Progenitor cell of endocrine pancreas (in vitro differentiated cells): ENCODE data around the gene GFI1B. TPM values are rescaled to one million over a fixed set of nuclear protein-coding genes. Genes with fewer than 3 reads are reported as not detected.
A peak's percentile ranks its signal among the peaks of the same experiment; 100 is the strongest.
"Not testable (repeated sequence)": the region's sequence is repeated elsewhere in the genome, so short reads cannot be mapped to it uniquely, and the experiment has no call there.

Experiments used
- DNase-seq: peaks from one replicate; pipeline ENCODE4 v3.0.0; 2021; ENCODE audit warnings: low spot score; ENCODE audit not compliant: unreplicated experiment
- H3K27ac Mint-ChIP-seq: 2 replicates; pipeline ENCODE4 v1.8.0; 2021; ENCODE audit warnings: mild to moderate bottlenecking, moderate library complexity, mixed read lengths
- H3K27me3 Mint-ChIP-seq: 2 replicates; pipeline ENCODE4 v1.8.0; 2021; ENCODE audit warnings: mixed read lengths
- H3K36me3 Mint-ChIP-seq: 2 replicates; pipeline ENCODE4 v1.8.0; 2022; ENCODE audit warnings: mixed read lengths; ENCODE audit not compliant: insufficient read depth
- H3K4me1 Mint-ChIP-seq: 2 replicates; pipeline ENCODE4 v1.8.0; 2021; ENCODE audit warnings: low read depth, mixed read lengths
- H3K4me3 Mint-ChIP-seq: 2 replicates; pipeline ENCODE4 v1.8.0; 2021; ENCODE audit warnings: low read depth, mild to moderate bottlenecking, moderate library complexity, mixed read lengths
- H3K9me3 Mint-ChIP-seq: 2 replicates; pipeline ENCODE4 v1.8.0; 2021; ENCODE audit warnings: low read depth, mixed read lengths
- microRNA-seq: library from miRNA; unstranded; fragments of <30 nt; microRNA quantifications from one replicate; pipeline ENCODE4 v1.1.0, GENCODE V29; 2020; ENCODE audit warnings: borderline number of aligned reads; ENCODE audit not compliant: unreplicated experiment
- total RNA-seq: library from RNA; stranded (reverse); gene quantifications from 2 replicates; pipeline ENCODE4 v1.2.1, GENCODE V29; 2021
- TF ChIP-seq, protein P1 (sequence below): fragments of 200-600 bp; sonication (generic); IDR thresholded peaks from one replicate; pipeline ENCODE4 v1.5.0; 2021; ENCODE audit warnings: antibody characterized with exemption, mild to moderate bottlenecking; ENCODE audit not compliant: unreplicated experiment

The GFI1B gene
- total RNA-seq, 1 donor from 2014 or later, result 0.12 TPM

DNA sequence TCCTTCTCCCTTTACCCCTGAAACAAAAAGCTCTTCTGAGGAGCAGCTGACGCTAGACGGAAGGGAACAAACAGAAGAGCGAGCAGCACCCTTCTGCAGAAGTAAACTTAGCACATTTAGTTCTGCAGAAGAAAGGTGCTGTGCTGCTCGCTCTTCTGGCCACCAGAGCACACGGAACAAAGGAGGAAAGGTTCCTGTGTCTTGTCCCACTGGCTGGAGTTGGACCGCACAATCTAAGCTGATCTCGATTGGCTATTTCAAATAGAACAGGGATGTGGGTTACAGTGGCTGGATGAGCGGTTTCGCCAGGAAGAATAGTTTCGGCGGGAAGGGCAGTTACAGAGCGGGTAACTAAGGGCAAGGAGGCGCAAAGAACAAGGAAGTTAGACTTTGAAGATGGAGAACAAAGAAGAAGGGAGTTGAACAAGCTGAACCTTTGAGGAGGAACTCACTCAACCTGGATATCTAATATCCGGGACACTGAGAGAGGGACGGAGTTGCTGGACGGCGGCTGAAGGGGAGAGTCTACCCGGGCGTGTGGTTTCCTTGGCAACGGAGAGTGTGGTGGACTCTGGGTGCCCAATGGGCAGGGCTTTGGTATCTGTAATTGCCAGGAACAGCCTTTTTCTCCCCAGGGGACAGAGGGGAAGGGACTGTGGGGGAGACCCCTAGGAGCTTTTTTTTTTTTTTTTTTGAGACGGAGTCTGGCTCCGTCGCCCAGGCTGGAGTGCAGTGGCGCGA is 59.5 kb downstream of the GFI1B start:
- Mint-ChIP-seq H3K4me3 (no peak overlapping the region), H3K27ac (peak overlapping the region; percentile 57), H3K9me3 (no peaks in the 10 kb centered on the region), H3K36me3 (peaks cover 9% of the 10 kb centered on the region), H3K27me3 (no peaks in the 10 kb centered on the region), H3K4me1 (peaks cover 2% of the 10 kb centered on the region)
- TF ChIP-seq, protein P1, sequence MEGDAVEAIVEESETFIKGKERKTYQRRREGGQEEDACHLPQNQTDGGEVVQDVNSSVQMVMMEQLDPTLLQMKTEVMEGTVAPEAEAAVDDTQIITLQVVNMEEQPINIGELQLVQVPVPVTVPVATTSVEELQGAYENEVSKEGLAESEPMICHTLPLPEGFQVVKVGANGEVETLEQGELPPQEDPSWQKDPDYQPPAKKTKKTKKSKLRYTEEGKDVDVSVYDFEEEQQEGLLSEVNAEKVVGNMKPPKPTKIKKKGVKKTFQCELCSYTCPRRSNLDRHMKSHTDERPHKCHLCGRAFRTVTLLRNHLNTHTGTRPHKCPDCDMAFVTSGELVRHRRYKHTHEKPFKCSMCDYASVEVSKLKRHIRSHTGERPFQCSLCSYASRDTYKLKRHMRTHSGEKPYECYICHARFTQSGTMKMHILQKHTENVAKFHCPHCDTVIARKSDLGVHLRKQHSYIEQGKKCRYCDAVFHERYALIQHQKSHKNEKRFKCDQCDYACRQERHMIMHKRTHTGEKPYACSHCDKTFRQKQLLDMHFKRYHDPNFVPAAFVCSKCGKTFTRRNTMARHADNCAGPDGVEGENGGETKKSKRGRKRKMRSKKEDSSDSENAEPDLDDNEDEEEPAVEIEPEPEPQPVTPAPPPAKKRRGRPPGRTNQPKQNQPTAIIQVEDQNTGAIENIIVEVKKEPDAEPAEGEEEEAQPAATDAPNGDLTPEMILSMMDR, result no peak
- DNase-seq, result no peak

DNA sequence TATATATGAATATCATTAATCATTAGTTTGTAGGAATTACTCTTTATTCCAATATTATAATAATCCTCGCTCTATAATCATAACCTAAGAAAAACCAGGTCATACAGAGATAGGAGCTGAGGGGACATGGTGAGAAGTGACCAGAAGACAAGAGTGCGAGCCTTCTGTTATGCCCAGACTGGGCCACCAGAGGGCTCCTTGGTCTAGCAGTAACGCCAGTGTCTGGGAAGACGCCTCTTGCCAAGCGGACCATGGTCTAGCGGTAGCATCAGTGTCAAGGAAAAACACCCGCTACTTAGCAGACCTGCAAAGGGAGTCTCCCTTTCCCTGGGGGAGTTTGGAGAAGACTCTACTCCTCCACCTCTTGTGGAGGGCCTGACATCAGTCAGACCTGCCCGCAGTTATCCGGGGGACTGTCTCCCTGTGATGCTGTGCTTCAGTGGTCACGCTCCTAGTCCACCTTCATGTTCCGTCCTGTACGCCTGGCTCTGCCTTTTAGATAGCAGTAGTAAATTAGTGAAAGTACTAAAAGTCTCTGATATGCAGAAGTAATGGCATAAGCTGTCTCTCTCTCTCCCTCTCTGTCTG is 62.5 kb downstream of the GFI1B start:
- not testable (repeated sequence) for H3K4me1 Mint-ChIP-seq, DNase-seq, H3K4me3 Mint-ChIP-seq, H3K9me3 Mint-ChIP-seq, H3K27me3 Mint-ChIP-seq
- TF ChIP-seq, protein P1, result peak; percentile 56
- peaks cover 16% of the 10 kb centered on the region for H3K36me3 Mint-ChIP-seq
- H3K27ac Mint-ChIP-seq, result peak overlapping the region; percentile 66

Small RNA genes within 50 kb of the gene (microRNA-seq; reads per million reads assigned to microRNA genes)
- gene MIR548AW, result not detected

Other genes starting within 250 kb of the GFI1B start
- 1.1 and 1.9 TPM in 2 replicates for gene AK8, start 100.4 kb upstream of the GFI1B start, total RNA-seq
- gene SPACA9, start 99.8 kb upstream of the GFI1B start, total RNA-seq, result 3.6 and 4.0 TPM in 2 replicates
- 65.4 and 69.0 TPM in 2 replicates for gene TSC1, start 34.1 kb upstream of the GFI1B start, total RNA-seq
- 91.6 and 94.0 TPM in 2 replicates for gene GTF3C5, start 52.3 kb downstream of the GFI1B start, total RNA-seq
- 5.2 and 5.4 TPM in 2 replicates for gene CEL, start 83.3 kb downstream of the GFI1B start, total RNA-seq
- 82.3 and 84.6 TPM in 2 replicates for gene RALGDS, start 142.5 kb downstream of the GFI1B start, total RNA-seq
- gene GBGT1, start 185.2 kb downstream of the GFI1B start, total RNA-seq, result 5.2 and 7.3 TPM in 2 replicates
- not detected in 2 replicates for gene OBP2B, start 230.6 kb downstream of the GFI1B start, total RNA-seq